Neuronal stem cell (in vitro differentiated cells): ENCODE results near the gene PRKCI.
"Not testable (repeated sequence)": the region's sequence is repeated elsewhere in the genome, so short reads cannot be mapped to it uniquely, and the experiment has no call there.

ENCODE experiments used
- DNase-seq: peaks from one replicate; pipeline ENCODE4 v3.0.0-alpha.2; 2013; ENCODE audit warnings: low spot score
- H2AFZ ChIP-seq: one replicate; pipeline ENCODE4 v1.6.1; 2013; ENCODE audit warnings: mild to moderate bottlenecking, low read length, inconsistent platforms
- H2AK5ac ChIP-seq: 2 replicates; pipeline ENCODE4 v1.6.1; 2013; ENCODE audit warnings: low read depth, mild to moderate bottlenecking, inconsistent platforms, low read length, moderate library complexity, mixed read lengths
- H2BK120ac ChIP-seq: 2 replicates; pipeline ENCODE4 v1.6.1; 2013; ENCODE audit warnings: low read depth, mild to moderate bottlenecking, inconsistent platforms, low read length, moderate library complexity, mixed read lengths
- H2BK12ac ChIP-seq: one replicate; pipeline ENCODE4 v1.6.1; 2013; ENCODE audit warnings: low read length, inconsistent platforms
- H2BK15ac ChIP-seq: 2 replicates; pipeline ENCODE4 v1.6.1; 2013; ENCODE audit warnings: mild to moderate bottlenecking, low read length, inconsistent platforms, mixed read lengths
- H2BK5ac ChIP-seq: one replicate; pipeline ENCODE4 v1.6.1; 2013; ENCODE audit warnings: inconsistent platforms, mild to moderate bottlenecking, low read length, moderate library complexity
- H3K14ac ChIP-seq: one replicate; pipeline ENCODE4 v1.6.1; 2013; ENCODE audit warnings: low read length, inconsistent platforms
- H3K18ac ChIP-seq: 2 replicates; pipeline ENCODE4 v1.6.1; 2013; ENCODE audit warnings: low read length, inconsistent platforms
- H3K23ac ChIP-seq: 2 replicates; pipeline ENCODE4 v1.6.1; 2013; ENCODE audit warnings: low read depth, mild to moderate bottlenecking, mixed read lengths, low read length, inconsistent platforms; ENCODE audit not compliant: poor library complexity
- H3K27ac ChIP-seq: replicated peaks from 3 replicates; pipeline ENCODE4 v1.5.1; 2013; ENCODE audit warnings: low read length, inconsistent platforms
- H3K27me3 ChIP-seq, 3 experiments: 2 replicates each; pipeline ENCODE4 v1.6.1; 2013; ENCODE audit warnings: low read length in 3 of 3, mild to moderate bottlenecking in 2 of 3, inconsistent platforms in 1 of 3, low read depth in 1 of 3, mixed read lengths in 1 of 3, moderate library complexity in 1 of 3; ENCODE audit not compliant: control insufficient read depth in 3 of 3, insufficient read depth in 3 of 3
- H3K36me3 ChIP-seq, 2 donors: replicated peaks in 1 of 2; 2 replicates each; pipeline ENCODE4 v1.6.1; 2013; ENCODE audit warnings: low read length in 2 of 2; ENCODE audit not compliant: control insufficient read depth in 2 of 2, insufficient read depth in 2 of 2
- H3K4ac ChIP-seq: 2 replicates; pipeline ENCODE4 v1.6.1; 2013; ENCODE audit warnings: inconsistent platforms, mild to moderate bottlenecking, low read length, moderate library complexity
- H3K4me1 ChIP-seq, 2 donors: 1 replicate in 1 of 2; 2 replicates in 1 of 2; pipeline ENCODE4 v1.6.1; 2013; ENCODE audit warnings: low read length in 2 of 2, low read depth in 1 of 2; ENCODE audit not compliant: control insufficient read depth in 2 of 2, insufficient read depth in 1 of 2
- H3K4me2 ChIP-seq: one replicate; pipeline ENCODE4 v1.6.1; 2013; ENCODE audit warnings: mild to moderate bottlenecking, low read length, inconsistent platforms; ENCODE audit not compliant: insufficient read depth, poor library complexity, severe bottlenecking
- H3K4me3 ChIP-seq, 2 donors: 2 replicates each; pipeline ENCODE4 v1.5.1; 2013; ENCODE audit warnings: low read length in 2 of 2, mild to moderate bottlenecking in 2 of 2, inconsistent platforms in 1 of 2, moderate library complexity in 1 of 2
- H3K79me1 ChIP-seq: one replicate; pipeline ENCODE4 v1.6.1; 2013; ENCODE audit warnings: low read depth, mild to moderate bottlenecking, inconsistent platforms, low read length, moderate library complexity
- H3K9ac ChIP-seq: one replicate; pipeline ENCODE4 v1.6.1; 2013; ENCODE audit warnings: mild to moderate bottlenecking, low read depth, low read length, inconsistent platforms; ENCODE audit not compliant: poor library complexity
- H3K9me3 ChIP-seq, 2 donors: replicated peaks in 1 of 2; 2 replicates each; pipeline versions ENCODE3 to v1.6.1; 2013; ENCODE audit warnings: low read length in 2 of 2, mild to moderate bottlenecking in 2 of 2, inconsistent platforms in 1 of 2, low read depth in 1 of 2, mixed read lengths in 1 of 2, moderate library complexity in 1 of 2; ENCODE audit not compliant: control insufficient read depth in 2 of 2, insufficient read depth in 1 of 2
- H4K8ac ChIP-seq: one replicate; pipeline ENCODE4 v1.6.1; 2013; ENCODE audit warnings: low read depth, mild to moderate bottlenecking, inconsistent platforms, low read length, moderate library complexity
- H4K91ac ChIP-seq: one replicate; pipeline ENCODE4 v1.6.1; 2013; ENCODE audit warnings: low read length, low read depth, mild to moderate bottlenecking, inconsistent platforms; ENCODE audit not compliant: poor library complexity
- WGBS, 2 donors: extraction: QIAGEN DNeasy Blood & Tissue Kit; methylation state at CpG; one replicate each; pipeline ENCODE4 v1.1.7; 2013; ENCODE audit warnings: missing lambda C conversion rate in 2 of 2, mixed read lengths in 1 of 2; ENCODE audit not compliant: insufficient read length in 2 of 2, insufficient replicate concordance in 1 of 2; ENCODE audit errors: extremely low coverage in 2 of 2; 5-methylcytosine and 5-hydroxymethylcytosine counted together

PRKCI gene

DNA sequence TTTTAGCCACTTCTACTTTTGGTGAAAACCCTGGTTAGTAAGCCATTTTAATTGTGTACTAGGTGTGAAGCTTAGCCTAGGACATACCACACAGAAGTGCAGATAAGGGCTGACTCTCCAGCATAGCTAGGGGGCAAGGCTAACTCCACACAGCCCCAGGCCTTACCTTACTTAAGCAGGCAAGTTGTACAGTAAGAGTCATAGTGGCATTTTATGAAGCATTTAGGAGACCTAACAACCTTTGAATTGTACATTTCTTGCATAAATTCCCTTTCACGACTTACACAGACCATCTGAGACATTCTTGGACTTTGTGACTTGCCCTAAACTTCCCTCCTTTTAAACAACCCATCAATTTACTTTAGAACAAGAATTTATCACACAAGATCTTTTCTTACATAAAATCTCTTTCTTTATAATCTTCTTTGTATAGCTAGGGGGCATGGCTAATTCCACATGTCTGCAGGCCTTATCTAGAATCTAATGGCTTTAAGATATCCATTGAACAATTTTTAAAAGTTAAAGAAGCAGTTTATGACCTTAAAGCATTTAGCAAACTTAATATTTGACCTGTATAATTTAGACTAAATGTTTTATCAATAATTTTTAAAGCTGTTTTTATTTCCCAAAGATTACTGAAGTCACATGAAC lies 116.6 kb downstream of the PRKCI start:
- Histone ChIP-seq H3K4me1 (no peaks in the 10 kb centered on the region), H2BK12ac (no peak overlapping the region), H3K14ac (no peak overlapping the region), H3K4ac (no peak overlapping the region), H3K27ac (no peak overlapping the region), H3K4me3 (no peak overlapping the region), H2BK120ac (no peak overlapping the region), H3K23ac (no peak overlapping the region), H3K9ac (no peak overlapping the region), H2BK5ac (no peak overlapping the region), H3K79me1 (no peaks in the 10 kb centered on the region), H3K27me3 (no peaks in the 10 kb centered on the region), H3K9me3 (peaks cover 2 to 17% of the 10 kb centered on the region in 2 donors), H3K4me2 (no peak overlapping the region), H4K8ac (no peak overlapping the region), H3K36me3 (no peaks in the 10 kb centered on the region), H3K18ac (no peak overlapping the region), H2AFZ (no peak overlapping the region), H2AK5ac (no peak overlapping the region), H2BK15ac (no peak overlapping the region), H4K91ac (no peak overlapping the region)
- no peak for DNase-seq
- WGBS, 2 donors = no CpG with 5 or more reads among the region's 1 CpG

DNA sequence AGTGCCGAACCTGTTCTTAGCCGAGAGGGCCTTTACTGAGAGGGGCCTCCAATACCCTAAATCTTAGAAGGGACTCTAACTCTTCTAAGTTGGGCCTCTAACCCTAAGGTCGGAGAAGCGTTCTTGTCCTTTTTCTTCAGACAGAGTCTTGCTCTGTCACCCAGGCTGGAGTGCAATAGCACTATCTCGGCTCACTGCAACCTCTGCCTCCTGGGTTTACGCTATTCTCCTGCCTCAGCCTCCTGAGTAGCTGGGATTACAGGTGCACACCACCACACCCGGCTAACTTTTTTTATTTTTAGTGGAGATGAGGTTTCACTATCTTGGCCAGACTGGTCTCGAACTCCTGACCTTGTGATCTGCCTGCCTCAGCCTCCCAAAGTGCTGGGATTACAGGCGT lies 120.0 kb downstream of the PRKCI start:
- H3K4me3 ChIP-seq, H4K91ac ChIP-seq, H3K4me2 ChIP-seq: not testable (repeated sequence)

DNA sequence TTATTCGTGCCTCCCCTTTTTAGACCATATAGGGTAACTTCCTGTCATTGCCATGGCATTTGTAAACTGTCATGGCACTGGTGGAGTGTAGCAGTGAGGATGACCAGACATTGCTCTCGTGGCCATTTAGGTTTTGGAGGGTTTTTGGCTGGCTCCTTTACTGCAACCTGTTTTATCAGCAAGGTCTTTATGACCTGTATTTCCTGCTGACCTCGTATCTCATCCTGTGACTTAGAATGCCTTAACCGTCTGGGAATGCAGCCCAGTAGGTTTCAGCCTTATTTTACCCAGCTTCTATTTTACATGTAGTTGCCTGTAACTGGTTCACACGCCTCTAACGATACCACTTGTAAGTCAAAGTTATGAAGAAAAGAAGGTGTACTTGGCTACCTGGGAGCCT lies 121.6 kb downstream of the PRKCI start:
- not testable (repeated sequence) for H4K8ac ChIP-seq, H3K79me1 ChIP-seq, H3K27me3 ChIP-seq, H4K91ac ChIP-seq, H3K36me3 ChIP-seq, H3K9ac ChIP-seq, H2AFZ ChIP-seq, H3K4me1 ChIP-seq, H2BK5ac ChIP-seq, H3K4me3 ChIP-seq, H2BK120ac ChIP-seq, H3K4ac ChIP-seq, H3K14ac ChIP-seq, H2AK5ac ChIP-seq, H3K23ac ChIP-seq, H3K18ac ChIP-seq, H2BK15ac ChIP-seq, H3K27ac ChIP-seq, DNase-seq, H2BK12ac ChIP-seq, H3K9me3 ChIP-seq, H3K4me2 ChIP-seq
- WGBS, 2 donors = no CpG with 5 or more reads among the region's 6 CpGs

More for the DNA sequence above, 120.0 kb downstream of the PRKCI start:
- H2BK5ac ChIP-seq, H3K9ac ChIP-seq, DNase-seq, H3K36me3 ChIP-seq, H3K18ac ChIP-seq, H2BK120ac ChIP-seq, H2BK12ac ChIP-seq, H3K79me1 ChIP-seq, H4K8ac ChIP-seq, H2AFZ ChIP-seq, H3K4ac ChIP-seq, H3K4me1 ChIP-seq, H3K27ac ChIP-seq, H2AK5ac ChIP-seq, H3K23ac ChIP-seq, H3K27me3 ChIP-seq, H3K14ac ChIP-seq, H2BK15ac ChIP-seq: not testable (repeated sequence)
- WGBS, 2 donors = no CpG with 5 or more reads among the region's 9 CpGs
- H3K9me3 ChIP-seq = peaks cover 2 to 17% of the 10 kb centered on the region in 2 donors

DNA sequence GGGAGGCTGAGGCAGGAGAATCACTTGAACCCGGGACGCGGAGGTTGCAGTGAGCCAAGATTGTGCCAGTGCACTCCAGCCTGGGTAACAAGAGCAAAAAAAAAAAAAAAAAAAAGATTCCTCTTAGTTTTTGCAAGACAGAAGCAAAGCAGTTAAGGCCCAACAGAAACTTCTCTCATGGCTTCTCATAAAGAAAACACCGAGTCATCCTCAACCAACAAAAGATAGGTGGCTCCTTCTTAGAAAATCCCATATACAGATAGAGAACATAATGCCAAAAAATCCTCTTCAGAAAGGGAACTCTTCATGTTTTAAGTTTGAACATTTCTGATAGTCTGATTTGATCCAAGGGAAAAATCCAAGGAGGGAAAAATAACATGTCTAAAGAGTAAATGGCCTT lies 122.7 kb downstream of the PRKCI start:
- Histone ChIP-seq H2BK12ac (no peak overlapping the region), H2BK15ac (no peak overlapping the region), H3K27ac (no peak overlapping the region), H3K4me3 (no peak overlapping the region), H2AK5ac (no peak overlapping the region), H2BK5ac (no peak overlapping the region), H3K14ac (no peak overlapping the region), H3K4ac (no peak overlapping the region), H2BK120ac (no peak overlapping the region), H3K27me3 (no peaks in the 10 kb centered on the region), H4K8ac (no peak overlapping the region), H3K36me3 (no peaks in the 10 kb centered on the region), H3K4me1 (no peaks in the 10 kb centered on the region), H2AFZ (peak overlapping the region; percentile 31), H3K23ac (no peak overlapping the region), H3K79me1 (no peaks in the 10 kb centered on the region), H3K9me3 (no peaks in the 10 kb centered on the region), H3K9ac (no peak overlapping the region), H3K18ac (no peak overlapping the region), H4K91ac (no peak overlapping the region), H3K4me2 (no peak overlapping the region)
- DNase-seq = no peak
- WGBS, 2 donors = no CpG with 5 or more reads among the region's 4 CpGs
